K562 (cell line): ENCODE results near the gene CAPN5. TPM values are rescaled to one million over a fixed set of nuclear protein-coding genes. Genes with fewer than 3 reads are reported as not detected.
A peak's percentile ranks its signal among the peaks of the same experiment; 100 is the strongest.

Source experiments
- ATAC-seq: fragments of 200-7000 bp; cut with Tn5 transposase; 3 replicates; pipeline ENCODE4 v1.9.1; 2020; ENCODE audit warnings: moderate library complexity
- BruUV-seq: library from RNA; stranded (reverse); fragments of 400-500 nt; replicated peaks from 2 replicates; lab custom pipeline; 2021; lab: Mats Ljungman, UMichigan
- CTCF ChIA-PET: fragments of 300-600 bp; formaldehyde crosslinking; extraction: SDS; loops from one replicate; lab custom pipeline; 2021; ENCODE audit warnings: low intra/inter-chr PET ratio; lab: Yijun Ruan, JAX
- POLR2A ChIA-PET: fragments of 300-600, 350-650 bp; sonication (Branson Sonifier 250); formaldehyde crosslinking; extraction: SDS; loops from one replicate; lab custom pipeline; 2021; ENCODE audit warnings: antibody characterized with exemption, inconsistent platforms; lab: Yijun Ruan, JAX
- DNase-seq, 4 experiments: peaks; one replicate each; pipeline versions ENCODE4 v3.0.0 to v3.0.0-alpha.2; 2011 to 2018; ENCODE audit warnings: low spot score in 3 of 4, mixed read lengths in 3 of 4; ENCODE audit errors: extremely low read depth in 1 of 4
- FAIRE-seq: peaks from 2 replicates; lab custom pipeline; 2011; peaks lifted over from hg19 to GRCh38; lab: Jason Lieb, UNC
- H2AFZ ChIP-seq: 2 replicates; pipeline ENCODE4 v1.6.0; 2011; ENCODE audit warnings: low read depth, low read length, control low read depth, inconsistent platforms
- H3K27ac ChIP-seq: fragments of 200-600 bp; 3 replicates; pipeline ENCODE4 v1.8.0; 2011; ENCODE audit warnings: low read depth, mild to moderate bottlenecking, control low read depth, inconsistent platforms, low read length, moderate library complexity, mixed read lengths; ENCODE audit errors: extremely low read depth
- H3K27me3 ChIP-seq, 2 experiments: fragments of 300-600 bp in 1 of 2; 2 replicates in 1 of 2; 3 replicates in 1 of 2; pipeline versions ENCODE4 v1.6.0 to v1.8.0; 2011; ENCODE audit warnings: inconsistent platforms in 2 of 2, low read length in 2 of 2, mild to moderate bottlenecking in 1 of 2, mixed read lengths in 1 of 2, moderate library complexity in 1 of 2; ENCODE audit not compliant: control insufficient read depth in 2 of 2, insufficient read depth in 2 of 2
- H3K36me3 ChIP-seq: fragments of 300-600 bp; 3 replicates; pipeline ENCODE4 v1.8.0; 2011; ENCODE audit warnings: mild to moderate bottlenecking, low read length, inconsistent platforms; ENCODE audit not compliant: control insufficient read depth, insufficient read depth
- H3K4me1 ChIP-seq, 2 experiments: fragments of 200-600 bp in 1 of 2; replicated peaks in 1 of 2; 2 replicates in 1 of 2; 3 replicates in 1 of 2; pipeline versions ENCODE4 v1.5.1 to v1.8.0; 2011; ENCODE audit warnings: inconsistent platforms in 2 of 2, low read length in 2 of 2, mild to moderate bottlenecking in 1 of 2, mixed read lengths in 1 of 2, moderate library complexity in 1 of 2; ENCODE audit not compliant: control insufficient read depth in 2 of 2, insufficient read depth in 2 of 2
- H3K4me2 ChIP-seq: 2 replicates; pipeline ENCODE4 v1.6.1; 2011; ENCODE audit warnings: low read length, control low read depth, inconsistent platforms, mixed read lengths; ENCODE audit not compliant: insufficient read depth
- H3K4me3 ChIP-seq: fragments of 200-600 bp; sonication (generic), shearing (Covaris generic); 2 replicates; pipeline ENCODE4 v1.5.1; 2016; ENCODE audit warnings: control low read depth, inconsistent platforms
- H3K79me2 ChIP-seq: fragments of 200-600 bp; 3 replicates; pipeline ENCODE4 v1.8.0; 2011; ENCODE audit warnings: low read length, inconsistent platforms; ENCODE audit not compliant: control insufficient read depth, insufficient read depth
- H3K9ac ChIP-seq, 2 experiments: 2 replicates each; pipeline versions ENCODE4 v1.6.0 to v1.6.1; 2011; ENCODE audit warnings: low read depth in 2 of 2, low read length in 2 of 2, control low read depth in 1 of 2, inconsistent platforms in 1 of 2, mild to moderate bottlenecking in 1 of 2, mixed read lengths in 1 of 2; ENCODE audit not compliant: insufficient read depth in 1 of 2
- H3K9me1 ChIP-seq: one replicate; pipeline ENCODE4 v1.6.0; 2011; ENCODE audit warnings: inconsistent platforms, mild to moderate bottlenecking, low read length, moderate library complexity; ENCODE audit not compliant: control insufficient read depth, insufficient read depth
- H3K9me3 ChIP-seq: replicated peaks from 2 replicates; pipeline ENCODE4 v1.5.1; 2011; ENCODE audit warnings: low read depth, low read length, inconsistent platforms; ENCODE audit not compliant: control insufficient read depth, insufficient read depth
- H4K20me1 ChIP-seq: replicated peaks from 2 replicates; pipeline ENCODE4 v1.6.1; 2011; ENCODE audit warnings: low read length, inconsistent platforms, mixed read lengths; ENCODE audit not compliant: control insufficient read depth, insufficient read depth
- ARNT ChIP-seq, 2 experiments: fragments of 450-650 bp; IDR thresholded peaks; 2 replicates each; pipeline ENCODE4 v1.6.1; 2016; ENCODE audit warnings: mild to moderate bottlenecking in 1 of 2
- ATF1 ChIP-seq, 2 experiments: fragments of 450-650 bp in 1 of 2; IDR thresholded peaks; 2 replicates each; pipeline ENCODE4 v1.6.1; 2016; ENCODE audit warnings: missing compliant biosample characterization in 1 of 2, missing genetic modification characterization in 1 of 2
- CBX8 ChIP-seq: fragments of 200-600 bp; sonication (generic); IDR thresholded peaks from 2 replicates; pipeline ENCODE4 v1.6.1; 2012; ENCODE audit warnings: borderline replicate concordance, mixed run types, low read depth, mild to moderate bottlenecking, moderate library complexity, mixed read lengths, low read length, control low read depth, inconsistent platforms; ENCODE audit not compliant: poor library complexity, severe bottlenecking; ENCODE audit errors: extremely low read depth
- E4F1 ChIP-seq: fragments of 250-450 bp; sonication (Bioruptor Pico); IDR thresholded peaks from 2 replicates; pipeline ENCODE4 v1.5.0; 2021; ENCODE audit warnings: mild to moderate bottlenecking, borderline replicate concordance
- JUN ChIP-seq, 2 experiments: sonication (generic) in 1 of 2; formaldehyde crosslinking in 1 of 2; IDR thresholded peaks; 2 replicates each; pipeline versions ENCODE4 v1.6.1 to v1.8.0; 2012 to 2022; ENCODE audit warnings: borderline replicate concordance in 2 of 2, mild to moderate bottlenecking in 2 of 2, improper control_type of control experiment in 1 of 2, low read depth in 1 of 2, low read length in 1 of 2, missing genetic modification reagents in 1 of 2
- MBD1 ChIP-seq: fragments of 250-450 bp; sonication (Bioruptor Pico); IDR thresholded peaks from 2 replicates; pipeline ENCODE4 v1.8.0; 2022; ENCODE audit warnings: inconsistent platforms
- NELFE ChIP-seq: IDR thresholded peaks from 2 replicates; pipeline ENCODE4 v1.6.1; 2011; ENCODE audit warnings: mild to moderate bottlenecking; ENCODE audit not compliant: insufficient read depth, insufficient read length
- RFX7 ChIP-seq: fragments of 250-450 bp; sonication (Bioruptor Pico); IDR thresholded peaks from 2 replicates; pipeline ENCODE4 v1.5.1; 2021; ENCODE audit warnings: mild to moderate bottlenecking
- TAF9B ChIP-seq: fragments of 450-650 bp; IDR thresholded peaks from 2 replicates; pipeline ENCODE4 v1.6.1; 2018; ENCODE audit warnings: mild to moderate bottlenecking; ENCODE audit not compliant: partially characterized antibody
- ZKSCAN1 ChIP-seq: fragments of 150-350 bp; IDR thresholded peaks from 2 replicates; pipeline ENCODE4 v1.6.1; 2016; ENCODE audit warnings: low read depth, low read length
- ZNF212 ChIP-seq: fragments of 450-650 bp; formaldehyde crosslinking; IDR thresholded peaks from 2 replicates; pipeline ENCODE4 v1.4.0; 2020; ENCODE audit warnings: mild to moderate bottlenecking
- WGBS: fragments of 100-300 bp; shearing (Covaris generic); methylation state at CpG from one replicate; pipeline ENCODE4 v1.1.6; 2016; ENCODE audit warnings: low coverage, mixed read lengths; ENCODE audit not compliant: insufficient coverage; ENCODE audit errors: missing lambda C conversion rate; 5-methylcytosine and 5-hydroxymethylcytosine counted together
- in situ Hi-C: fragments of 300-500 bp; cut with MboI; formaldehyde crosslinking; loops from 4 replicates; pipeline ENCODE4 v1.15.0; 2018; ENCODE audit warnings: inconsistent platforms, mixed read lengths
- intact Hi-C: fragments of 100-400 bp; cut with micrococcal nuclease; formaldehyde crosslinking; loops from 2 replicates; pipeline ENCODE4 v1.14.2; 2022
- polyA plus RNA-seq, 8 experiments: library from polyadenylated mRNA; depleted of rRNA in 4 of 8; stranded (reverse) in 5 of 8; unstranded in 3 of 8; fragments of >200 nt; fragmentation: Nextera tagmentation in 2 of 8; fragmentation: Illumina TruSeq in 1 of 8; extraction: Ambion mirVana in 2 of 8; extraction: Trizol in 1 of 8; gene quantifications; 2 replicates each; pipeline versions ENCODE4 v1.2.1 to v1.2.3, GENCODE V29; 2011 to 2014; ENCODE audit warnings: inconsistent platforms in 1 of 8, missing spikeins in 1 of 8
- total RNA-seq, 7 experiments: library from RNA; depleted of rRNA in 6 of 7; stranded (reverse); fragments of >200 nt in 6 of 7; fragmentation: Illumina TruSeq in 2 of 7; extraction: Trizol in 2 of 7; gene quantifications; 2 replicates each; pipeline versions ENCODE4 v1.2.1 to v1.2.3, GENCODE V29; 2011 to 2021; ENCODE audit warnings: low replicate concordance in 1 of 7

The CAPN5 gene
- total and polyA plus RNA-seq, 9 of the 15 experiments (the other 6 are each of a cell fraction or from before 2014, with no cell fraction given): 0.04 to 0.44 (median 0.14) TPM; not detected in 2

GRCh38 chr11:77114089-77114463 lies 47.3 kb downstream of the CAPN5 start:
- peaks cover 6 to 77% of the 10 kb centered on the region in 2 experiments; a peak in 3 of 5 replicates for H3K27me3 ChIP-seq
- H3K9me1 ChIP-seq: no peaks in the 10 kb centered on the region
- no peak for ATAC-seq
- H3K9ac ChIP-seq: peak overlapping the region in 1 of 2 experiments; percentile 14; a peak in 1 of 4 replicates
- POLR2A ChIA-PET: interaction anchor here (0.5 kb wide), 1 partner anchor 8 kb away, joined by 3 read pairs; no protein-coding TSS in a partner anchor
- TF ChIP-seq ZNF212 (CRISPR knock-in tag): no peak
- TF ChIP-seq MBD1 (CRISPR knock-in tag): no peak
- no peak for TF ChIP-seq NELFE
- no peak for TF ChIP-seq TAF9B
- TF ChIP-seq ATF1 (CRISPR knock-in tag; IDR thresholded peaks at IDR 0.05): no peak
- no peak for TF ChIP-seq ATF1 (tag; IDR thresholded peaks at IDR 0.05)
- no peak for TF ChIP-seq CBX8
- TF ChIP-seq ARNT (IDR thresholded peaks at IDR 0.05): no peak
- TF ChIP-seq ZKSCAN1: no peak
- TF ChIP-seq E4F1: no peak
- TF ChIP-seq RFX7 (CRISPR knock-in tag): no peak
- TF ChIP-seq JUN (IDR thresholded peaks at IDR 0.05; ENCODE audit: borderline replicate concordance, low read depth, low read length): no peak
- TF ChIP-seq JUN (CRISPR knock-in tag; IDR thresholded peaks at IDR 0.05; ENCODE audit: borderline replicate concordance): no peak
- peaks cover 0 to 13% of the 10 kb centered on the region in 2 experiments; a peak in 2 of 5 replicates for H3K4me1 ChIP-seq
- in situ Hi-C loops: no loop called here
- H2AFZ ChIP-seq: no peak overlapping the region
- no peak for DNase-seq
- FAIRE-seq: no peak
- H3K27ac ChIP-seq: no peak overlapping the region
- no peaks in the 10 kb centered on the region; the same call in 1 of the 2 replicates for H4K20me1 ChIP-seq
- 24% methylated on average over 13 of the region's 13 CpGs for WGBS
- CTCF ChIA-PET: interaction anchor here (0.6 to 3.8 kb wide), 5 partner anchors 13 to 394 kb away, joined by 3 to 25 read pairs (median 3); no protein-coding TSS in a partner anchor
- intact Hi-C loops: loop anchor here (5.0 kb wide), 1 partner anchor 192 kb away; no protein-coding TSS in a partner anchor
- H3K4me2 ChIP-seq: no peak overlapping the region
- H3K4me3 ChIP-seq: no peak overlapping the region
- no peaks in the 10 kb centered on the region for H3K36me3 ChIP-seq
- H3K79me2 ChIP-seq: no peaks in the 10 kb centered on the region
- no TSS peak for BruUV-seq
- no peaks in the 10 kb centered on the region for H3K9me3 ChIP-seq
